ENCODE results near the gene TIMM13.

- TF ChIP-seq CTCF (IDR thresholded peaks at IDR 0.05) = no peak
- TF ChIP-seq POLR2AphosphoS5 (IDR thresholded peaks at IDR 0.05) = no peak
These were observed 4.9 kb upstream of the TIMM13 start for GRCh38 chr19:2432131-2432848.

Measured in breast epithelium (tissue), 3 donors.